ENCODE data around the gene DNM2.

Gene DNM2

DNA sequence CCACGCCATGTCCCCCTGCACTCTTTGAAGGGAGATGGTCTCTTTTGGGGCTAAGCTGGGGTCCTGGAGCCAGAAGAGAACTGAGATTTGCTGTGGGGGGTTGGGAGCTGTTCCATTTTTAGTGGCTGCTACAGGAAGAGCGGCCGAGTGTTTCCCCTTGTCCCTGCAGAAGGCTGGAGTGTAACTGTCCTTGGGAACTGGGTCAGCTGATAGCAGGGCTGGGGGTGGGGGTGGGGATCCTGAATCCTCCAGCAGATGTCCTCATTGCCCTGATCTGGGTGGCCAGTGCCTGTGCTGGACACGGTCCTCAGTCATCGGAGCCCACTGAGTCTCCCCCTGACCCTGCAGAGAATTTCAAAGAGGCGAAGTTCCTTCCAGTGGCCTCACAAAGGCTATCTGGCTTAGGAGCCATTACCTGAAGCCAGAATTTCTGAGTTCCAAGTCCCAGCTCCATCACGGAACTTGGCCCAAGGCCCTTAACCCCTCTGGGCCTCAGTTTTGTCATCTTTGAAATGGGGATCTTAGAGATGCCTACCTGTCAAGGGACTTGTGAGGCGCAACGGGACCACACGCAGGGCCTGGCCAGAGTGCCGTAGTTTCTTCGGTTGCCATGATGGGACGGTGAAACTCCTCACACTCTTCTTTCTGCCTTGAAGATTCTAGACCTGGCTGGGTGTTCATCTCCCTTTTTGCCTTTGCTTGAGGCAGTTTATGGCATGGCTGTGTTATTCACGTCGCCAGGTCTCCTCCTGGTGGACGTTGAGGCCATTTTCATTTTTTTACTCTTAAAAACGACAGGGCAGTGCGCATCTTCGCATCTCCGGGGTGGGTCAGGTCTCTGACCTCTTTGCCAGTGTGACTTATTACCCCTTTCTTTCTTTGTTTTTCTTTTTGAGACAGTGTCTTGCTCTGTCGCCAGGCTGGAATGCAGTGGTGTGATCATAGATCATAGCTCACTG, 51.9 kb downstream of the DNM2 start:
- in situ Hi-C loops (cut with MboI; ENCODE audit: low sequenced_read_pairs), result no loop called here

DNA sequence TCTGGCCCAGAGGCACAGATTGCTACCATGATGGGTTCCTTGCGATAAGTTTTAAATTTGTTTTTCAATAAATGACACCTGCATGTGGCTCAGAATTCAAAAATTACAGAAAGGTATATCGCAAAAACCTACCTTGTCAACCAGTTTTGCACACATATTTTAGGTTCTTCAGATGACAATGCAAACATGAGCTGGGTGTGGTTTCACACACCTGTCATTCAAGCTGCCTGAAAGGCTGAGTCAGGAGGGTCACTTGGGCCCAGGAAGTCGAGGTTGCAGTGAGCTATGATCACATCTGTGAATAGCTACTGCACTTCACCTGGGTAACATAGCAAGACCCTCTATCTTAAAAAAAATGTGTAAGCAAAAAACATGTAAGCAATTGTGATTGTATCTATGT, 56.1 kb downstream of the DNM2 start:
- in situ Hi-C loops (cut with MboI; ENCODE audit: low sequenced_read_pairs), result no loop called here

DNA sequence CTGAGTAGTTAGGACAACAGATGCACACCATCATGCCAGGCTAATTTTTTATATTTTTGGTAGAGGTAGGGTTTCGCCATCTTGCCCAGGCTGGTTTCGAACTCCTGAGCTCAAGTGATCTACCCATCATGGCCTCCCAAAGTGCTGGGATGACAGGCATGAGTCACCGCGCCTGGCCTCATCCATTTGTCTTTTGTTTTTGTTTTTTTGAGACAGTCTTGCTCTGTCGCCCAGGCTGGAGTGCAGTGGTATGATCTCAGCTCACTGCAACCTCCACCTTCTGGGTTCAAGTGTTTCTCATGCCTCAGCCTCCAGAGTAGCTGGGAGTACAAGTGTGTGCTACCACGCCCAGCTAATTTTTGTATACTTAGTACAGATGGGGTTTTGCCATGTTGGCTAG, 57.0 kb downstream of the DNM2 start:
- in situ Hi-C loops (cut with MboI; ENCODE audit: low sequenced_read_pairs), result no loop called here

DNA sequence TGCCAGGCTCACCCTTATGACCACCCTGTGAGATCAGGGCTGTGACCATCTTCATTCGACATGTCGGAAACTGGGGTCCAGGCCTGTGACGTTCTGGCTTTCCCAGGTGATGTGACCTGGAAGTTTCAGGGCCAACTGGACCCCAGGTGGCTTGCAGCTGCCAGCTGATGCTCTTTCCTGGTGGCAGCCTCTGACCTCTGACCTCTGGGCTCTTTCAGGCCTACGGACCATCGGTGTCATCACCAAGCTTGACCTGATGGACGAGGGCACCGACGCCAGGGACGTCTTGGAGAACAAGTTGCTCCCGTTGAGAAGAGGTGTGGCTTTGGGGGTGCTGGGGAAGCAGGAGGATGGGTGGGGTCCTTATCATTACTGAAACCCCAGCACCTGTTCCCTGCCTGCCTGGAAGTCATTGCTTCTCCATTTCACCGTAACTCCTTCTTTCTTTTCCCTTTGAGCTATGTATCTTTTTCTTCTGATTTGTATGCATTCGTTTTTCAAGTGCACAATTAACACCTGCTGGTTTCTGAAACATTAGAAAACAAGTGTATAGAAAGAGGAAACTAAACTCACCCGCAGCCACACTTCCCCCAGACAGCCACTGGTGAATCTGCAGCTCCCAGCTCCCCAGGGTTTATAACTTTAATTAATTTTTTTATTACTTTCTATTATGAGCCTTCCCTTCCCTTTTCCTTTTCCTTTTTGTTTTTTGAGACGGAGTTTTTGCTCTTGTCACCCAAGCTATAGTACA, 59.2 kb downstream of the DNM2 start:
- in situ Hi-C loops (cut with MboI; ENCODE audit: low sequenced_read_pairs), result no loop called here

DNA sequence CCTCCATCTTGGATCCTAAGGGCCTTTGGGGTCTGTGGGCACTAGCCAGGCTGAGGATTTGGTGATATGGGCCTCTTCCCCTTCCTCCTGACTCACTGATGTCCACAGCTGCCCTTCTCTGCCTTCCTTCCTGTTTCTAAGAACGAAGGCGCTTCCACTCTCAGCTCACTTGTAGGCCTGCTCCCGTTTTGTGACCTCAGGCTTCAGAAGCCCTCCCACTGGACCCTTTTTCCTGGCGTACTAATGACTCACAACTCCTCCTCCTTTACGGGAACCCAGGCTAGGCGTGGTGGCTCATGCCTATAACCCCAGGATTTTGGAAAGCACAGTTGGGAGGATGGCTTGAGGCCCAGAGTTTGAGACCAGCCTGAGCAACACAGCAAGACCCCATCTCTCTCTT, 62.5 kb downstream of the DNM2 start:
- in situ Hi-C loops (cut with MboI; ENCODE audit: low sequenced_read_pairs), result no loop called here

DNA sequence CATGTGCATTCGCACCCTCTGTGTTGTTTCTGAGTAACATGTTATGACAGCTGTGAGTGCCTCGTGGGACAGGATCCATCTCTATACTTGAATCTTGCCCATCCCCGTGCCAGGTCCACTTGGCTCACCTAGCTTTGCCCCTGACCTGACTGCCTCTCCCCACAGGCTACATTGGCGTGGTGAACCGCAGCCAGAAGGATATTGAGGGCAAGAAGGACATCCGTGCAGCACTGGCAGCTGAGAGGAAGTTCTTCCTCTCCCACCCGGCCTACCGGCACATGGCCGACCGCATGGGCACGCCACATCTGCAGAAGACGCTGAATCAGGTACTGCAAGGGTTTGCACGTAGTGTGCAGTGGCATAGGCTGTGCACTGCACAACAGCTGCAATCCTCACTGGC, 64.9 kb downstream of the DNM2 start:
- in situ Hi-C loops (cut with MboI; ENCODE audit: low sequenced_read_pairs), result no loop called here

DNA sequence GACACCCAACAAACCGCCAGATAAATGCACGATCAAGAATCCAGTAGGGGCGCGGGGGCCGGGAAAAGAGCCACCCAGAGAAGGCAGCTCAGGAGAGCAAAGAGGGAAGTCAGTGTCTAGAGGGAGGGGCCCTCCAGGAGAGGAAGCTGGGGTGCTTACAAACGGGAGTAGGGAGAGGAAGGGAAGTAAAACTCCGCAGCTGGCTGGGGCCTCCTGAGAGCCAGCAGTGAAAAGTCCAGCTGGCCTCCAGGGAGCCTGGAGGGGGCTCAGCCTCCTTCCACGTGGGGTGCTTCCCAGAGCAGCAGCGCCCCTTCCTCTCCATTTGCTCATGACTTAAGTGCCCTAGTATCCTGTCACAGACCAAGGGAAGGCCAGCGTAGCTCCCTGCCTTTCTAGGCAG, 66.4 kb downstream of the DNM2 start:
- in situ Hi-C loops (cut with MboI; ENCODE audit: low sequenced_read_pairs), result no loop called here

DNA sequence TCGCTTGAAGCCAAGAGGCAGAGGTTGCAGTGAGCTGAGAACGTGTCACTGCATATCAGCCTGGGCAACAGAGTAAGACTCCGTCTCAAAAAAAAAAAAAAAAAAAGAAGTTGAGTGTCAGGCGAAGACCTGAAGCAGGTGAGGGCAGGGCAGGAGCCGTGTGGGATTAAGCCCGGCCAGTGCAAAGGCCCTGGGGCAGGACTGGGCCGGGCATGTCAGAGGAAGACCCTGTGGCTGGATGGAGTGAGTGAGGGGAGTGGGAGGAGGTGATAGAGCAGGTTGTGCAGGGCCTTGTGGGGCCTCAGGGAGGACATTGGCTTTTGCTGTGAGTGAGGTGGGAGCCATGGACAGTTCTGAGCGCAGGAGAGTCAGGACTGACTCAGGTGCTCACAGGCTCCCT, 70.3 kb downstream of the DNM2 start:
- in situ Hi-C loops (cut with MboI; ENCODE audit: low sequenced_read_pairs), result no loop called here

DNA sequence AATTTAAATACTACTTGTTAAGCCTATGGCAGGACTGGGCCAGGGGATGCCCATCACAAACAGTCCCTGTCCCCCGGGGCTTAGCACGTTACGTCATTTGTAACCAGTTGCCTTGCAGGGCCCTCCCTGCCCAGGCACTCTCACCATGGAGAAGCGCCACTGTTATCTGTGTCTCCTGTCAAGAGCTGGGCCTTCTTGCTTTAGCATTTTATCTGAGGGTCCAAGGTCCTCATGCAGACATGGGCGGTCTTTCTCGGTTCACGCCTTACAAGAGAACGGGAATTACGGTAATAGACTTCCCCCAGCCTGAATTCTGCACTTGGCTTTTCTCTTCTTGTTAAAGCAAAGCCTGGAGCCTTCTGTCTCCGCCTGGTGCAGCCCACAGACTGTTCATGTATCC, 72.0 kb downstream of the DNM2 start:
- in situ Hi-C loops (cut with MboI; ENCODE audit: low sequenced_read_pairs), result no loop called here

DNA sequence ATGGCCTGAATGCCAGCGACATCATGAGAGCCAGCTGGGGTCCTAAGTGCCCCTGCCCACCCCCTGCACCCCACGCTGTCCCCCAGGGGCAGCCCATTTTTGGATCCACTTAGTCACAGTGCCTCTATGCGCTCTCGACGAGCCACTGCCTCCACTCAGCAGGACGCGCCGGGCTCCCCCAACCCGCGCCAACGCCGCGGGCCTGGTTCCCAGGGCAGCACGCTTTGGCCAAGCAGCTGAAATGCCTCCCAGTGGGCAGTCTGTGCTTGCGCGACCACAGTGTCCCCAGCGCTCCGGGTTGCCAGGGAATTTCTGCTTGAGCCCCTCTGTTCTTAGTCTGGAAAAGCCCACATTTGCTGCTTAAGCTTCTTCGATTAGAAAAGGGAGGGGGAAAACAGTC, 78.8 kb downstream of the DNM2 start:
- in situ Hi-C loops (cut with MboI; ENCODE audit: low sequenced_read_pairs), result no loop called here

DNA sequence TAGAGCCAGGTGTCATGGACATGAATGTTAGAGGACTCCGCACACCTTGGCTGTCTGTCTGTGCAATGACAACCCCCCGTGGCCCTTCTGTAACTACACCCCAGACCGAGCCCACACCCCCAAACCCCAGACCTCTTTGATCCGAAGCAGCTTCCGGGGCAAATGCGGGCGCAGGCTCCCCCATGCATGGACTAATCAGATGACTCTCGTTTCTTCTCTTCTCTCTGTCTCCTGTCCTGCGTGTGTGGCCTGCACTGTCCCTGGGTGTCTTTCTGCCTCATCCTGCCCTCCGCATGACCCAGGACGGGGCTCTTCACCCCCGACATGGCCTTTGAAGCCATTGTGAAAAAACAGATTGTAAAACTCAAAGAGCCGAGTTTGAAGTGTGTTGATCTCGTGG, 79.2 kb downstream of the DNM2 start:
- in situ Hi-C loops (cut with MboI; ENCODE audit: low sequenced_read_pairs), result no loop called here

DNA sequence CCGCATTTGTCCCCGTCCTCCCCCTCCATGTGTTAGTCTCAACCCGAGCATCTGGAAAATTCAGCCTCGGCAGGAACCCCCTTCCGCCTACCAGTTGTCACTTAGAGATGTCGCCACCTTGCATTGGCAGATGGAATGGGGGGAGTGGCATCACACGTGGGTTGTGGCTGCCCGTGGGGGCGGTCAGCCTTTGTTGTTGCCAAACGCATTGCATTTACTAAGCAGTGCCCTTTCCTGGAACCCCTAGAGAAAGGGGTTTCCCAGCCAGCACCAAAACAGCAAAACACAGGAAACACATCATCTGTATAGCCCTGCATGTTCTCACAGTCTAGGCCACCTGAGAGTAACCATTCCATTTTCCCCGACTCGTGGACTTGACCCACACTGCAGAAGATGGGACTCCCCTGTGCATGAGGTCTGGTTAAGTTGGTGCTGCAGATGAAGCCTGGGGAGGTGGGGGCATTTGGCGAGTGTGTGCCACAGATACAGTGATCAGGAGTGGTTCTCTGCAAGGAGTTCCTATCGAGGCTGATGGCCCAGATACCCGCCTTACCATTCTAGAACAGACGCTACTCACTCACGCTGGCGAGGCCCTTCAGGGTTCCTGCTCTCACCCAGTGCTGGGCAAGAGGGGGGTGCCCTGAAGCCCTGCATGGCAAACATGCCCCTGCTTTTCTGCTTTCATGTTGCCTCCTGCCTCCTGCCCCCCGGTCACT, 79.8 kb downstream of the DNM2 start:
- in situ Hi-C loops (cut with MboI; ENCODE audit: low sequenced_read_pairs), result no loop called here

DNA sequence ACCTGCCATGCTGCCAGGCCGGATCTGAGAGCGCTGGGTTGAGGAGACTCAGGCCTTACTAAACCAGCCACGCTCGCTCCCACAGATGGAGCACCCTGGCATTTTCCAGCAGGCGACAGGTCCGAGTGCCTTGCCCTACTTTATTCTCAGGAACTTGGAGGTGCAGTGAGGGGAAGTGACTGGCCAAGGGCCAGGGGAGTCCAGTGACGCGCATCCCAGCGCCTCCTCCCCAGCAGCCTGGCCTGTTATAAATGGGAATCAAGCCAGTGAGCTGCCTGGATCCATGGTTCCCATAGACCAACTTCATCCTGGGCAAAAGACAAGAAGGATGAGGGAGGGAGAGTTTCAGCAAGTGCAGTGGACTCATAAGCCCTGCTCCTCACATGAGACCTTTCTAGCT, 82.6 kb downstream of the DNM2 start:
- in situ Hi-C loops (cut with MboI; ENCODE audit: low sequenced_read_pairs), result no loop called here

DNA sequence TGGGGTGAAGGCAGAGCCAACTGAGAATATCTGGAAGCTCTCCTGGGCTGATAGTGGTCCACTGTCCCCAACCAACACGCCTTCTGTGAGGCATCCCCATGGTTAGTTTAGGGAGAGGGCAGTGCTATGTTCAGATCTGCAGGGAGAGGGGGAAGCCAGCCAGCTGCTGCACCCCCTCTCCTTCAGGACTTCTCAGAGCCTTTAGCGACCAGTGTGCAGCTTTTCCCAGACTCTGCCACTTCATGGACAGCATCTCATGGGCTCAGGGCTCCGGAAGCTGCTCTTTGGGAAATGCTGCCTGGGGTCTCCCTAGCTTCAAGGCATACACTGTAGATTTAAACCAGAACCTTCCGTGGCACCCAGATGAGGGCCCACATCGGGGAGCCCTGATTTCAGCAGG, 84.6 kb downstream of the DNM2 start:
- in situ Hi-C loops (cut with MboI; ENCODE audit: low sequenced_read_pairs), result no loop called here

DNA sequence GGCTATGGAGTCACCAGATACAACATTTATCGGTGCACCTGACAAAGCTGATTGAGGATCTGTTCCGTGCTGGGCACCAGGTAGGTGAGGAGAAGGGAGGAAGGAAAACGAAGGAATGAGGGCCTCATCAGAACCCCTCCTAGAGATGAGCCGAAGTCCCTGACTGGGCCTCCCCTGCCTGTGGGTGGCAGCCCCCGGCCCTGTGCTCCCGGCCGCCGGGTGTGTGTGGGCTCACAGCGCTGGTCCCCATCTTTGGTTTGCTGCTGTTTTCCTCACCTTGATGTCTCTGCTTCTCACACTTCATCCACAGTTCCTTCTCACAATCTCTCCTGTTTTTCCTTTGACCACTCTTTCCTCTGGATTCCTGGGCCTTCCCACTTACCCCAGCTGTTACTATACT, 85.4 kb downstream of the DNM2 start:
- in situ Hi-C loops (cut with MboI; ENCODE audit: low sequenced_read_pairs), result no loop called here

DNA sequence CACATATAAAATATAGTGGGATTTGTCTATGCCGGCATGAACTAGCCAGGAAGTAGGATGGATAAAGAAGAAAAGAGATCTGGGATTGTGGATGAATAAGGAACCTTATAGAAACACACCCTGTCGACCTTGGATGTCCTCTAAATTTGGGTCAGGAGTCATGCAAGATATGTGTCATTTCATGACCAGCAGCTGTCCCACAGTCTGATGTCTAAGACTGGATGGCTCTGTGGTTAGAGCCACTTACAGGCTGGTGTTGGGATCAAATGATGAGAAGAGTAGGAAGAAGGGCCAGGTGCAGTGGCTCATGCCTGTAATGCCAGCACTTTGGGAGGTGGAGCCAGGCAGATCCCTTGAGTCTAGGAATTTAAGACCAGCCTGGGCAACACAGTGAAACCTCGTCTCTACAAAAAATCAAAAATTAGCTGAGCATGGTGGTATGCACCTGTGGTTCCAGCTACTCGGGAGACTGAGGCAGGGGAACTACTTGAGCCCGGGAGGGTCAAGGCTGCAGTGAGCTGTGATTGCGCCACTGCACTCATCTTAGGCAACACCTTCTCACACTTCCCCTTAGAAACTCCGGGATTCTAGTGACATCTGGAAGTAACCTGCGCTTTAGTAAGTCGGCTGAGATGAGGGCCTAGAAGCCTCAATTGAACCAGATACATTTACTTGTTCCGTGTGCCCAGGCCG, 87.3 kb downstream of the DNM2 start:
- in situ Hi-C loops (cut with MboI; ENCODE audit: low sequenced_read_pairs), result no loop called here

DNA sequence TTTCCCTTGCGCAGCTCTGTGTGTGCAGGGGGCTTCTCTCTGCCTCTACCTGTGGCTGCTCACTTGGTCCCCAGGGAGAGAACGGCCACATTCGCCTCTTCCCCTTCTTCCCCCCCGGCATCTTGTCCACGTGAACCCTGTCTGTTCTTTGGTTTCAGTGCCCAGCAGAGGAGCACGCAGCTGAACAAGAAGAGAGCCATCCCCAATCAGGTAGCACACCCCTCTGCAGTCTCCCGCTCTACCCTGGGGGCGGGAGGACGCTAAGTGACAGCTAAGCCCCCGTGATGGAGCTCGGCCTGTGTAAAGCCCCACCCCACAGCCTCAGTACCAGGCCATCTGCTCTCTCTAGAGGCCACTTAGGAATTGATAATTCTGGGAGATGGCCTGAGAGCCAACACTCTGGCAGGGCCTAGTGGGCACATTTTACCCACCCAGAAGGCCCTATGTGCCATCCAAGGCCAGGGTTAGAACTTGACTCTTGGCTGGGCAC, 87.9 kb downstream of the DNM2 start:
- in situ Hi-C loops (cut with MboI; ENCODE audit: low sequenced_read_pairs), result no loop called here

DNA sequence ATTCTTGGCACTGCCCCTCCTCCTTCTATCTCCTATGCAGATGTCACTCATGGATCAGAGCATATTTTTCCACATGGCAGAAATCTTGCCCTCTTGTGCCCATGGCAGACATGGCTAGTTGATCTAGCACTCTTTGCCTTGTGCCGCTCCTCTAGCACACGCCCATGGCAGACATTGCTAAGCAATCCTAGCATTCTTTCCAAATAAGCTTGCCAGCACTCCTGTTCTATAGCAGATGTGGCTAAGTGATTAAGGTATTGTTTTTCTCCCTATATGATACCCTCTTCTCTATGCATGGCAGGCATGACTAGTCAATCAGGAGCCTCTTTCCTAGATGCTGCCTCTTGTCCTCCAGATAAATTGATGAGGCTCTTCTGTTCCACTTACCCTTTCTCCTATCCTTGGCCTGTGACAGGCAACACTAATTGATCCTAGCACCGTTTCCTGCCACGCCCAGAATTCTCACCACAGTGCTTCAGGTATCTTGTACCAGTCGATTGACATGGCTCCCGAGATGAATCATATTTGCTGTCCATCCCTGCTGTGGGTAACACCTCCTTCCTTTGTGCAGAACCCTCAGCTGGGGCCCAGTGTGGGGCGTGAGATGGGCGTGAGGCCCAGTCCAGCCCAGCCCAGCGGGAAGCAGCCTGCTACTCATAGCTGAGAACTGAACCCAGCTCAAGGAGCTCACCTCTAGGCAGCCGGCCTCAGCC, 91.2 kb downstream of the DNM2 start:
- in situ Hi-C loops (cut with MboI; ENCODE audit: low sequenced_read_pairs), result no loop called here

DNA sequence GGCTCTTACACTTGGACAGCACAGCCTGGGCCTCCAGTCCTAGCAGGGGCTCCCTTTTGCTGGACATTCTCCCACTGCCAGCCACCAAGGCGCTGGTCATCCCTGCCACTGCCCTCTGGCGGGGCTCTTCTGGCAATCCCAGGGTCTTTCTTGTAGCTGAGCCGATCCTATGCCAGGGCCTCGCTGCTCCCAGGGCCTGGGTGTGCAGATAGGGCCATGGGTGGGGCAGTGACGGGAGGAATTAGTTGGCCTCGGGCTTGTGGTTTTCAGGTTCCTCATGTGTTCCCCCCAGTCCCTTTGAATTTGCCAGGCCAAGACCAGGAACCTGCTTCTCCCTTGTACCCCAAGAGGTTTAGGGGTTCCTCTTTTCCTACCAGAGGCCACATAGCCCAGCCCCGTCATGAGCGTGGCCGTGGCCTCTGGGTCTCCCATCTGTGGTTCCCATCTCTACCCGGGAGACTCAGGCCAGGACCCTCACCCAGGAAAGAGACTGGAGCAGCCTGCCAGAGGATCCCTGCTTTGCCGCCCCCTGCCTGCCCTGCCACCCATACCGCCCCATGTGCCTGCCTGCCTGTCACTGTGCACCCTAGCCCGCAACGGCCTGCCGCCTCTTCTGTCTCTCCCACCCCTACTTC, 91.9 kb downstream of the DNM2 start:
- in situ Hi-C loops (cut with MboI; ENCODE audit: low sequenced_read_pairs), result no loop called here

All from HL-60/S4 treated with phorbol 12-myristate 13-acetate at 8.2 ng/mL for 4 days and 3 days (cell line).